Epithelial cell of proximal tubule (primary cell): ENCODE data around the gene IL18RAP. TPM values are rescaled to one million over a fixed set of nuclear protein-coding genes. Genes with fewer than 3 reads are reported as not detected.
A peak's percentile ranks its signal among the peaks of the same experiment; 100 is the strongest.

Source experiments
- DNase-seq: peaks from one replicate; pipeline ENCODE4 v3.0.0-alpha.2; 2011; ENCODE audit warnings: low read depth
- H3K4me3 ChIP-seq: 2 replicates; pipeline ENCODE4 v1.5.1; 2011; ENCODE audit warnings: low read depth, mild to moderate bottlenecking, low read length
- CTCF ChIP-seq: conservative IDR thresholded peaks from 2 replicates; pipeline ENCODE4 v1.5.1; 2012; ENCODE audit warnings: low read depth, mild to moderate bottlenecking, low read length
- total RNA-seq: library from RNA; depleted of rRNA; stranded (reverse); fragments of >200 nt; gene quantifications from 2 replicates; pipeline ENCODE4 v1.2.3, GENCODE V29; 2015

Gene IL18RAP
- total RNA-seq, 1 donor from 2014 or later = 0.35 TPM

GRCh38 chr2:102463160-102463559 is 40.2 kb downstream of the IL18RAP start:
- H3K4me3 ChIP-seq = no peak overlapping the region
- no peak for DNase-seq
- TF ChIP-seq CTCF = no peak

- no peak for TF ChIP-seq CTCF
- DNase-seq = no peak
- H3K4me3 ChIP-seq = no peak overlapping the region
These were observed 47.2 kb downstream of the IL18RAP start for GRCh38 chr2:102470168-102470567.

DNA sequence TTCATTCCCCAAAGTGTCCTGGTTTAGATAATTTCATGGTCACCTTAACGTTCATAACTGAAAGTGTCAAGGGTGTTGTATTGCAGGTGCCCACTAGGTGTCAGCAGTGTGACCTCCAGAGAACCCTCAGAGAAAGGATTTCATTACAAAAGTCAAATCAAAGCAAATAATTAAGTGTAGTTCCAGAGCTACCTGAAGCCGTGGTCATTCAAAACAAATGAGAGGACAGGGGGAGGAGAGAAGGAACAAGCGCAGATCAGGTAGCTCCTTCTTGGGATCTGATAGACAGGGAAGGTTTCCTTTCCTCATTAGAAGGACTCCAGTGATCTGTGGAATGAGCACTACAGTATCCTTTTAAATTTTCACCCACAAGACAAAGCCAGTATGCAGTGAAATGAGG is 50.1 kb downstream of the IL18RAP start, which contains the start of gene SLC9A4:
Gene SLC9A4 (plus strand): TSS at position 207 of the 400 bp plus-strand sequence. CDS start 534 bp downstream, outside the sequence.
- DNase-seq = no peak
- H3K4me3 ChIP-seq = no peak within 1 kb of the TSS
- TF ChIP-seq CTCF = peak; percentile 98

GRCh38 chr2:102473631-102474030 is 50.7 kb downstream of the IL18RAP start:
- TF ChIP-seq CTCF = no peak
- DNase-seq = no peak
- no peak overlapping the region for H3K4me3 ChIP-seq

- TF ChIP-seq CTCF = no peak
- DNase-seq = no peak
- no peak overlapping the region for H3K4me3 ChIP-seq
These were observed 51.8 kb downstream of the IL18RAP start for GRCh38 chr2:102474785-102475184.

DNA sequence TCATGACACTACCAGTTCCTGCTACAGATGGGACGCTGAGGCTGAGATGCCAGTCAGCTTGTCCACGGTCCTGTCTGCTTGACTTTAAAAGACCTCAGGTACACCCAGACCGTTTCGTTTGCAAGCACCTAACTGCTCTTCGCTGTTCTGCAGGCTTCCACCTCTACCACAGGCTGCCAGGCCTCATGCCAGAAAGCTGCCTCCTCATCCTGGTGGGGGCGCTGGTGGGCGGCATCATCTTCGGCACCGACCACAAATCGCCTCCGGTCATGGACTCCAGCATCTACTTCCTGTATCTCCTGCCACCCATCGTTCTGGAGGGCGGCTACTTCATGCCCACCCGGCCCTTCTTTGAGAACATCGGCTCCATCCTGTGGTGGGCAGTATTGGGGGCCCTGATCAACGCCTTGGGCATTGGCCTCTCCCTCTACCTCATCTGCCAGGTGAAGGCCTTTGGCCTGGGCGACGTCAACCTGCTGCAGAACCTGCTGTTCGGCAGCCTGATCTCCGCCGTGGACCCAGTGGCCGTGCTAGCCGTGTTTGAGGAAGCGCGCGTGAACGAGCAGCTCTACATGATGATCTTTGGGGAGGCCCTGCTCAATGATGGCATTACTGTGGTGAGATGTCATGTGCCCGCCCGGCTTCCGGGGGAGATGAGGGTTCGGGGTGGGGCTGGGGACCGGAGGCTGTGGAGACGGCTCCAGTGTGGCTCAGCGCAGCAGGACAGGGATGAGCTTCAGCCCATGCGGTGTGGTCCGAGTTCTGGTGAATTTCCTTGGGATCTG is 55.9 kb downstream of the IL18RAP start:
- TF ChIP-seq CTCF = no peak
- no peak for DNase-seq
- H3K4me3 ChIP-seq = no peak overlapping the region
